NCI-H748 treated with DMSO at 0.1 percent for 48 hours (cell line): ENCODE measurements around the gene NFATC1.

Experiments
- DNase-seq: peaks from one replicate; lab custom pipeline; 2025; lab: John Stamatoyannopoulos, UW

Gene NFATC1

DNA sequence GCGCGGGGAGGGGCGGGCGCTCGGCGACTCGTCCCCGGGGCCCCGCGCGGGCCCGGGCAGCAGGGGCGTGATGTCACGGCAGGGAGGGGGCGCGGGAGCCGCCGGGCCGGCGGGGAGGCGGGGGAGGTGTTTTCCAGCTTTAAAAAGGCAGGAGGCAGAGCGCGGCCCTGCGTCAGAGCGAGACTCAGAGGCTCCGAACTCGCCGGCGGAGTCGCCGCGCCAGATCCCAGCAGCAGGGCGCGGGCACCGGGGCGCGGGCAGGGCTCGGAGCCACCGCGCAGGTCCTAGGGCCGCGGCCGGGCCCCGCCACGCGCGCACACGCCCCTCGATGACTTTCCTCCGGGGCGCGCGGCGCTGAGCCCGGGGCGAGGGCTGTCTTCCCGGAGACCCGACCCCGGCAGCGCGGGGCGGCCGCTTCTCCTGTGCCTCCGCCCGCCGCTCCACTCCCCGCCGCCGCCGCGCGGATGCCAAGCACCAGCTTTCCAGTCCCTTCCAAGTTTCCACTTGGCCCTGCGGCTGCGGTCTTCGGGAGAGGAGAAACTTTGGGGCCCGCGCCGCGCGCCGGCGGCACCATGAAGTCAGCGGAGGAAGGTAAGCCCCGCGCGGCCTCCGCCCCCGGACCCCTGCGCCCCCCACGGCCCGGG lies at the start of gene NFATC1:
Gene NFATC1 (plus strand): TSS at position 170 of the 644 bp plus-strand sequence. CDS start 295 bp downstream, at position 465.
- DNase-seq: peak; percentile 38

DNA sequence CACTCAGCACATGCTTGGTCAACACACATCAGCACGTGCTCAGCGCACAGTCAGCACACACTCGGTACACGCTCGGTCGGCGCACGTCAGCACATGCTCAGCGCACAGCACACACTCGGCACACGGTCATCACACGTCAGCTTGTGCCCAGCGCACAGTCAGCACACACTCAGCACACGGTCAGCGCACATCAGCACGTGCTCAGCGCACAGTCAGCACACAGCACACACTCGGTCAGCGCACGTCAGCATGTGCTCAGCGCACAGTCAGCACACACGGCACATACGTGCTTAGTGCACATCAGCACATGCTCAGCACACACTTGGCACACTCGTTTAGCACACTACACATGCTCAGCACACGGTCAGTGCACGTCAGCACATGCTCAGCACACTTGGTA lies 49.7 kb upstream of the NFATC1 start:
- DNase-seq: no peak

DNA sequence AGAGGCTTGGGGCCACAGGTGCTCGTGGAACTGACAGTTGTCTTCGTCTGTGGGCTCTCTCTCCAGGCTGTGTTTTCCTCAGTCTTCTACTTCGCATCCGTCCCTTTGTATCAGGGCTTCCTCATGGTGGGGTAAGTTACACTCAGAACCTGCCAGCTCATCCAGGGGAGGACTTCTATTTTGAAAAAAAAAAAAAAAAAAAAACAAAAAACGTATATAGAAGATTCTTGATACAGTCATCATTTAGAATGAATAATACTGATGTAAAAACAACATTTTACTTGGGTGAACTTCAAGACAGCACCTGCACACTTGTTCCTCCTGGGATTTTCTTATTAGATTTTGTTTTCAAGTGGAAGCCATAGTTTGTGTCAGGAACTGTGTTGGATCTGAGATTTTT lies 47.7 kb upstream of the NFATC1 start:
- no peak for DNase-seq

DNA sequence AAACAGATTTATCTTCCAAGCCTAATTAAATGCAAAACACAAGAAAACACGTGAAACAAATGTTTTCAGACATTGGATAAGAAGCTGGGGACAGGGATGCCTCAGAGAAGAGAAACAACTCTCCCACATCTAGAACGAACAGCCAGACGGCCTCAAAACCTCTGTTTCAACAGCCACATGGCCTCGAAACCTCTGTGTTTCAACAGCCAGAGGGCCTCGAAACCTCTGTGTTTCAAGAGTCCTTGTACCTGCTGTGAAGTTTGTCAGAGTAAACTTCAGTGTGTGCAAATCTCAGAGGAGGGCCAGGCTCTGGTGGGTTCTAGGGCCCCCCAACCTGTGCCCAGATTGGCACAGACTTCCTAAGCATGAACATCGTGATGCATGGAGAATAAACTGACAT lies 43.3 kb upstream of the NFATC1 start:
- no peak for DNase-seq

DNA sequence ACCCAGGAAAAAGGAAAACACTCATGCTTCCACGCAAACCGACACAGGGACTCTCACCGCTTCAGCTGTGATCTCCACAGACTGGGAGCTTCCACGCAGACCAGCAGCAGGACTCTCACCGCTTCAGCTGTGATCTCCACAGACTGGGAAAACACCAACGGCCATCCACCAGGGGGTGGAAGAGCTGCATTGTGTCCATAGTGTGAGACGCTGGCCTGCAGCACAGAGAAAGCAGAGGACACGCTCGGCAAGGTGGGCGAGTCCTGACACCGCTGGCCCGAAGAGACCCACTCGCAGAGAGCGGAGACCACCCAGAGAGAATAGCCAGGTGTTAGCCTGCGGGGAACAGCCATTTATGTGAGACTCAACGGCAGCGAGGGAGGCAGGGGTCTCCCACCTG lies 42.5 kb upstream of the NFATC1 start:
- DNase-seq: no peak

DNA sequence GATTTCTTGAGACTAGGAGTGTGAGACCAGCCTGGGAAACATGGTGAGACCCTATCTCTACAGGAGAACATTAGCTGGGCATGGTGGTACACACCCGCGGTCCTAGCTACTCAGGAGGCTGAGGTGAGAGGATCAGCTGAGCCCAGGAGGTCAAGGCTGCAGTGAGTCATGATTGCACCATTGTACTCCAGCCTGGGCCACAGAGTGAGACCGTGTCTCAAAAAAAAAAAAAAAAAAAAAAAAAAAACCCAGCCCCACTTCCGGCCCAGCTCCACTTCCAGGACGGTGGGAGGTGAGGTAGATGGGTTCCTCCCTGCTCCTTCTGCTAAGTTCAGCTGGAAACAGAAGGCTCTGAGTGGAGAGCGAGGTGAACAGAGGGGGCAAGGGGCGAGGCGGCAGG lies 41.4 kb upstream of the NFATC1 start:
- no peak for DNase-seq

DNA sequence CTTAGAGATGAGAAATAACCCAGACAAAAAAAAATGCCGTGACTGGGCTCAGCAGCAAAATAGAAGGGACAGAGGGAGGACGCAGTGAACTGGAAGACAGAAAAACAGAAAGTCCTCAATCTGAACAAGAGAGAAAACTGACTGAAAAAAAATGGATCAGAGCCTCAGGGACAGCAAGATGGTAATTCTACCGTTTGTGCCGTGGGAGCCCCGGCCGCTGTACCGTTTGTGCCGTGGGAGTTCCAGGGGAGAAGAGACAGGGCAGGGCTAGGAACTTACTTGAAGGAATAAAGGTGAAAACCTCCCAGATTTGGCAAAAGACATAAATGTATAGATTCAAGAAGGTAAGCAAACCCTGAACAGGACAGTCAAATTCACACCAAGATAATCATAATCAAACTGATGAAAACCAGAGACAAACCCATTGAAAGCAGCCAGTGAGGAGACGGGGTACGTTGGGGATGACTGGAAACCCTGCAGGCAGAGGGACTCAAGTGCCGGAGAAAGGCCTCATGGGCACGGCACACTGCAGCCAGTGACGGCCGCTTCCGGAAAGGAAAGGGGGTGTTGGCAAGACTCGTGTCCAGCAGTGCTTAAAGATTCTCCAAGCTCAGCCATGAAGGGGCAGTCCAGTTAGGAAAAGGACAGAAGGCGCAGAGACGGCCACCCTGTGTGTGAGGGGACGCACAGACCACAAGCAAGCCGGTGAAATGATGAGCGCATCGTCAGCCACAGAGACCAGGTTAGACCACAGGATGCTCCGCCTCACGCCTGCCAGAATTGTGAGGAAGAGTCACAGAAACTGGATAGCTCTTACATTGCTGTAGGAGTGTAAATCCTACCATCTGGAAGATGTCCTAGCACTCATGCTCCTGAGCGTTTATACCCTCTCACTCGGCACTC lies 40.0 kb upstream of the NFATC1 start:
- no peak for DNase-seq

DNA sequence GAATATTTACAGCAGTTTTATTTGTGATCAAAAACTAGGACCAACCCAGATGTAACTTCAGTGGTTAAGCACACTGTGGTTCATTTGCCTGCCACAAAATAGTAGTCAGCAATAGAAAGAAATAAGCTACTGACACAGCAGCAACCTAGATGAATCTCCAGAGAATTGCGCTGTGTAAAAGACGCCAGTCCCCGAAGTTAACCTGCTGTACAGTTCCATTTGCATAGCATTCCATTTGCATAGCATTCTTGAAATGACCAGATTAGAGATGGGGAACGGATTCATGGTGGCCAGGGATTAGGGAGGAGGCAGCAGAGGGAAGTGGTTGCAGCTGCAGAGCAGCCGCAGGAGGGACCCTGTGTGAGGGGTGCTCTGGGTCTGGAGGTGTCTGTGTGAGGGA lies 39.3 kb upstream of the NFATC1 start:
- DNase-seq: no peak

DNA sequence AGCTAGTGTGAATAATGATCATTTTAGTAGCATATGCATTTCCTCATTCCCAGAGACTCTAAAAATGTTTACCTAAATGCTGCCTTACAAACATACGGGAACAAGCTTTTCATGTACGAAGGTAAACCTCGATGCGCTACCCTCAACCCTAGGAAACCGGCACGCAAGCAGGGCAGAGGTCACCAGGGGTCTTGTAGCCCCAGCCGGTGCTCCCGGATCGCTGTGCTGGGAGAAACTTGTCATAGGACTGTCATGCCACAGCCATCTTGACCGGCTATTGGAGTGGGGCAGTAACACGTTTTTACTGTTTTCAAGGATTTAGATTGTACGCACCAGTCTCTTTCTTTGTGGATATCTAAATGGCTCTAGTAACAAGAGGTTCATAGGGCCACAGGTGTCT lies 34.8 kb upstream of the NFATC1 start:
- no peak for DNase-seq

DNA sequence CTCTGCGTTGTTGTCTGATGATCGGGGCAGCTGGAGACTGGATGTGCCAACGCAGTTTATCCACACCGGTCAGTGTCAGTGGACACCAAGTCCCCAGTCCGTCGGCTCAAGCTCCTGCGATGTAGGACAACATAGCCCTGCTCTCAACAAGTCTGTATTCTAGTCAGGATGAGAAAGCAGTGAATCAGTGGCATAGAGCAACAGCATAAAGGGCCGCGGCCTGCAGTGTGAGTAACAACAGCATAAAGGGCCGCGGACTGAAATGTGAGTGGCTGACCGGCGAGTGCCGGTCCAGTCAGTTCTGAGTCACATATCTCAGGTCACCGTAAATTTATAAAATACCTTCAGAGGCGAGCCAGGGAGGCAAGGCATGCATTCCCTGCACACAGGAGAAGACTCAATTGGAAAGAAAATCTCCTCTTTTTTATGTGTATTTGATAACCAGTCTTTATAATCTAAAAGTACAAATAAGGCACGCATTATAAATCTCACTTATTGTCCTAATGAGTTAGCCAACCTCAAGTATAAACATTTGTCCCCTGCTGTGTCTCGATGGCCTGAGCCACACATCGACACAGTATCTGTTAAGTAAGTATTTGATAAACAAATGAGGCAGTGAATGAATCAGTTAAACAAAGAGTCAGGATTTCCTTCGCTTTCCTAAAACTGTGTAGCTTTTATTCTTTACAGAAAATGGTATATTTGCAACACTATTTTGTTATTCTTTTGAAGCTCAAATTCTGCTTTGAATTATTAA lies 33.8 kb upstream of the NFATC1 start:
- no peak for DNase-seq

DNA sequence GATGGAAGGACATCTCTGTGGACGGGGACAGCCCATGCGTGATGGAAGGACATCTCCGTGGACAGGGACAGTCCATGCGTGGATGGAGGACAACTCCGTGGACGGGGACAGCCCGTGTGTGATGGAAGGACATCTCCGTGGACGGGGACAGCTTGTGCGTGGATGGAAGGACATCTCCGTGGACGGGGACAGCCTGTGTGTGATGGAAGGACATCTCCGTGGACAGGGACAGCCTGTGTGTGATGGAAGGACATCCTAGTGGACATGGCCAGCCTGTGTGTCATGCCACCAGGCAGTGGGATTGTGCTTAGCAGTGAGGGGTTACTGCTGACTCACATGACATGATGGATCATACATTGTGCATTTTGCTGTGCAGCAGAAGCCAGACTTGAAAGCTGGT lies 30.0 kb upstream of the NFATC1 start:
- no peak for DNase-seq

DNA sequence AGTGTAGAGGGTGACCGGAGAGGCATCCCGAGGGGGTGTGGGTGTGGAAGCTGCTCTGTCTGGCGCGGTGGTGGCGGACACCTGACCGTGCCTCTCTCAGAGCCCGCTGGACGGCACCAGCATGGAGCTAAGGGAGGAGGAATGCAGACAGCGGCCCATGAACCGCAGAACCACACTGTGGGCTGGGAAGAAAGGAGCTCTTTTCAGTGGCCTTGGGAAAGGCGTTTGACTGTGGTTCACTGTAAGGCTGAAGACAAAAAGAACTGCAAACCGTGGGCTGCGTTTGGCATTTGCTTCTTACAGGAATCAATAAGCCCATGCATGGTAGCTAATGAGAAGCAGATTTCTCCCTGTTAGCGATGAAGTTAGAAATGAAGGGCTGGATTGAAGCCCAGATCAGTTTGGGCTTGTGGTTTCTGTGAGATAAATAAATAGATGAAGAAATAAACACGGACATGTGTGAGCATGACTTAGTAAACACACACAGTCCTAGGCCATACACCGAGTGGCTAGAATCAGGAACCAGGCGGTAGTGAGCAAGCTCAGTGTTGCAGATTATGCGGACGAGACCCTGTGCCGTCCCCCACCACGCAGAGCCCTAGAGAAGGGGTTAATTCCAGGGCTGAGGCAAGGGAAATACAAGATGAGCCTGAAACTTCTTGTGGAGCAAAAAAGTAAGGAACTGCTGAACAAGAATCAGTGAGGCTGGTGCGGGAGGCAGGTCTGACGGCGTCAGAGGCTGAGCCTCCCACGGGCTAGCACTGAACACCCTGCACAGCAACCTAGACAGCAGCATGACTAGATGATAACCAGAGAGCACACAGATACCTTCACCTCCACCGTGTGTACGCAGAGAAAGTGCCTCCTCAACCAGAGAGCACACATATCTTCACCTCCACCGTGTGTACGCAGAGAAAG lies 29.3 kb upstream of the NFATC1 start:
- DNase-seq: no peak

DNA sequence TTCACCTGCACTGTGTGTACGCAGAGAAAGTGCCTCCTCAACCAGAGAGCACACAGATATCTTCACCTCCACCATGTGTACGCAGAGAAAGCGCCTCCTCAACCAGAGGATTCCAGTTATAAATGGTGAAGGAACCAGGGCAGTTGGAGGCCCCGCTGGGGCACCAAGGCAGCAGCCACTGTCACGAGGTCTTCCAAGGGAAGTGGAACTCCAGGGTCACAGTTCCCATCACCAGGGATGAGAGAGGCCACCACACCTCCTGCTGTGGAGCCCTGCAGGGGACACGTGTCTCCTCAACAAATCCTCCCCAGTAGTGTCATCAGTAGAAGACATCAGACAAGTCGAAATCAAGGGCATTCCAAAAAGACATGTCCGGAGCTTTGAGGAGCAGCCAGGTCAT lies 28.2 kb upstream of the NFATC1 start:
- no peak for DNase-seq

DNA sequence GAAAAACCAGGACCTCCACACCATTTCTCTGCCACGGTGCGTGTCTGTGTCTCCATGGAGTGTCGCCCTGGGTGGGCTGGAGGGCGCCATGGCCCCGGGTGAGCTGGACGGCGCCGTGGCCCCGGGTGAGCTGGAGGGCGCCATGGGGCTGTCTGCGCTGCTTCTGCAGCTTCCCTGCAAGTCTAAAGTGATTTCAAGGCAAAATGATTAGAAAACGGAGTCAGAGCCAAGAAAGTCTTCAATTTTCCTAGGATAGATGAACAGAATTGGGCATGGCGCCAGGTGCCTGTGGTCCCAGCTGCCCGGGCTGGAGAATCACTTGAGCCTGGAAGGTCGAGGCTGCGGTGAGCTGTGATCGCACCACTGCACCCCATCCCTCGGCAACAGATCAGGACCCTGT lies 27.7 kb upstream of the NFATC1 start:
- DNase-seq: no peak

DNA sequence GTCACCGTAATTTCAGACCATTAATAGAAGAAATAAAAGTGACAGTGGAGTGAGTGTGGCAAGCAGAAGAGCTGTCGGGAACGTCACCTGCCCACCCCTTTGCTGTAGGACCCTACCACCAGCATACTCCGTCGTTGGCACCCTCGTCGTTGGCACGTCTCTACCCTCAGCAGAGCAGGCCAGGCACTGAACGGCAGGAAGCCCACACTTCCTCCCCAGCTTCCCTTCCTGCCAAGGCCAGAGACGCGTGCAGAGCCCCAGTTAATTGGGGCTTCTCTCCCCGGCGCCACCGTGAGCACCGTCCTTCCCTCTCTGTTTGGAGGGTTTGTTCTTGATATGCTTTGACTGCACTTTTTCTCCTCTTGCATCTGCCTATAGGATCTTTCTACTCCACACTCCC lies 27.0 kb upstream of the NFATC1 start:
- DNase-seq: no peak

DNA sequence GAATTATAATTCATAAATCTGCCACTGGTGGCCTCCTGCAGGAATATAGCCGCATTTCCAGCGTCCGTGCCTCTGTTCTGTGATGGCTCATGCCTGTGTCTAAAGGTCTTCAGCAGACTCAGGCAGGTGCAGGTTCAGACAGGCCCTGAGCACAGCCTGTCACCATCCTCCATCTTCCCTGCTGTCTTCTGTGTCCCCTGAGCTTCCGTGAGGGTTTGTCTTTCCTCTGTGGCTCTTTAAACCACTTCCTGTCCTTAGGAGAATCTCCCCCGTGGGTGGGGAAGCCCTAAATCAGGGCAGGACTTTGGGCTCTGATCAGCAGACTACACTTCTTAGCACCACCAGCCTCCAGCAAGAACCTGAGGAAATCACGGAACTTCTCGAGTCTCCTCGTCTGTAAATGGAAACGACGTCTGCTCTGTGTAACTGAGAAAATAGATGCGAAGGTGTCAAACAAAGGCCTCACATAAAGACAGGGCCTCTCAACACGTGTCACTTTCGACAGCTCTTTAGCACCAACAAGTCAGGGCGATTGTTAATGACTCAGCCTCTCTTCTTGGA lies 24.1 kb upstream of the NFATC1 start:
- DNase-seq: no peak

DNA sequence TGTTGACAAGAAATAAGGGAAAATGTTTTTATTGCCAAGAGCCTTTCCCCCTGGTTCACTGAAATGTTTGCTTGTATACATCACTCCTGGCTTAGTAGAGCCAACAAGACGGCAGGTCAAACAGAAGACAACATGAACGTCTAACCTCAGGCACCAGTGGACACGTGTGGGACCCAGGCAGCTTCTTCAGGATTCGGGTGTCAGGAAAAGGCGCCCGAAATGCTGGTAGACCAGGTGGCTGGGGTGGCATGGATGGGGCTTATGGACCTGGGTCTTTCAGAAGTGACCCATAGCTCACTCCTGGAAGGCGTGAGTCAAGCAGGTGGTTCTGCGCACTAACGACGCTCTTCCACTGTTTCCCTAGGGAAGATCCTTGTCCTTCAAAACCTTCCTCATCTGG lies 23.3 kb upstream of the NFATC1 start:
- DNase-seq: no peak

DNA sequence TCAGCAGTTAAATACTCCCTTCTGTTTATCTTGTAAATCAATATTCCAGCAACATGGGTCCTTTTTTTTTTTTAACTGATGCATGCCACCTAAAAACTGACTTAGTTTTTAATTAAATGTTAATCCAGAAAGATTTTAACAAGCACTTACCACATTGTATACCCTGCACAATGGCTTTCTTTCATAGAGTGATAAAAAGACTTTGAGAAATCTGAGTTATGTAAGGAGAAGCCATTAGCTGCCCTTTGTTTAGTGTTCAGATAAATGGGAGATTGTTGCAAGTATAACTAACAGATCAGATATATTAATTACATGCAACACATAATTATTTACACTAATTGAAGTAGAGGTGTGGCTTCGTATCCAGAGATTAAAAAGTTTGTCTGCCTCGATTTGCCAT lies 22.7 kb upstream of the NFATC1 start:
- DNase-seq: no peak

DNA sequence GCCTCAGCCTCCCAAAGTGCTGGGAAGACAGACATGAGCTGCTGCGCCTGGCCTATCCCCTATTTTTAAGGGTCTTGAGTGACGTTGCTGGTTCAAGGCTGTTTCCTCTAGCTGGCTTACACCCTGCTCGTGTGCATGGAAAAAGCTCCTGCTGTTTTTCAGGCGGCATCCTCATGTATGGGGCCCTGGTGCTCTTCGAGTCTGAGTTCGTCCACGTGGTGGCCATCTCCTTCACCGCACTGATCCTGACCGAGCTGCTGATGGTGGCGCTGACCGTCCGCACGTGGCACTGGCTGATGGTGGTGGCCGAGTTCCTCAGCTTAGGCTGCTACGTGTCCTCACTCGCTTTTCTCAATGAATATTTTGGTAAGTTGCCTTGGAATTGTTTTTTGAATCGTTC lies 22.0 kb upstream of the NFATC1 start:
- DNase-seq: no peak

DNA sequence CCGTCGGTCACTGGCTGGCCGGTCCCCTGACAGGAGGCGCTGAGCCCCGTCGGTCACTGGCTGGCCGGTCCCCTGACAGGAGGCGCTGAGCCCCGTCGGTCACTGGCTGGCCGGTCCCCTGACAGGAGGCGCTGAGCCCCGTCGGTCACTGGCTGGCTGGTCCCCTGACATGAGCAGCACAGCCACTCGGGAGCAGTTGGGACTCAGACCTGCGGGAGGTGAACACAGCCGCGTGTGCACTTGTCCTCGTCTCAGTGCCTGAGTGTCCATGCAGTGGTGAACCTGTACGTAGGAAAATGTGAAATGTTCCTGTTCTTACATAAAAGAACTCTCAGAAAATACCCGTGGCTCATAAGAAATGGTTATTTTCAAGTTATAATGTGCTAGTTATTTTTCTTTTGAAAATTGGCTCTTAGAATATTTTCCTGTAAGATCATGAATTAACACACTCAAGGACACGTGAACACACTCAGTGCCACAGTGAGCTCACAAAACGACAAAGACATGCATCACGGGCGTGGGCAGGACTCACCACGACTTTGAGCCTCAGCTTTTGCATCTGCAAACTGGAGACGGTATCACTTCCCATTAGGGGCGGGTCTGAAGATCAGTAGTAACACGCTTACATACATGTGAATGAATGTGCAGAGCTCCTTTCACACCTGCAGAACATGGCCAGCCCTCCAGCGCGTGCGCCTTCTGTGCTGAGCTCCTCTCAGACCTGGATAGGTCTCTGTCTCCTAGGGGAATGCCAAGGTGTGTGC lies 21.1 kb upstream of the NFATC1 start:
- no peak for DNase-seq
